Measurements from ENCODE around the gene ATP2B2.

Gene ATP2B2

DNA sequence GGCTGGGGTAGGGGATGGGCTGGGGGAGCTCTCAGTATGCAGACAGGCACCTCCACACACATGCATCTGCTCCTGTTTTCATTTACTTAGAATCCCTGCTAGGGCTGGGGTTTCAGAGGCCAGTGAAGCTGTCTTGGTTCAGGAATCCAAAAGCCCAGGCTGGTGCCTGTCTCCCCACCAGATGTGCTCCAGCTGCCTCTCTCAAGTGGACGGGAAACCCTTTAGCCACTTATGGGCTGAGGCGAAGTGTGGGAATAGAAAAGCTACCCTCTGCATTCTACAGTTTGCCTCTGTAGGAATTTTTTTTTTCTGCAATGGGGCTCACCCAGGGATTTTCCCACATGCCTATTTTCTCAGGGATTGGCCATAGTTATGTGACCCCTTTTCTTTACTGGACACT is 72.5 kb downstream of the ATP2B2 start:
- Histone ChIP-seq H3K27me3 (ENCODE audit: insufficient read depth, insufficient read length) (no peaks in the 10 kb centered on the region), H3K9me3 (ENCODE audit: insufficient read depth, low read length) (no peaks in the 10 kb centered on the region), H3K4me1 (ENCODE audit: insufficient read depth, insufficient read length) (peaks cover 2% of the 10 kb centered on the region), H3K4me3 (ENCODE audit: insufficient read length, low read depth) (no peak overlapping the region), H3K9ac (ENCODE audit: insufficient read length, low read depth) (no peak overlapping the region), H3K36me3 (ENCODE audit: insufficient read depth, insufficient read length, low read length) (no peaks in the 10 kb centered on the region)
- TF ChIP-seq SUZ12 (IDR thresholded peaks at IDR 0.05; ENCODE audit: extremely low read depth, insufficient read depth, insufficient read length) (no peak), ZNF274 (IDR thresholded peaks at IDR 0.05; ENCODE audit: low read depth, low read length) (no peak)
- no peak for DNase-seq (ENCODE audit: low read depth, low spot score)

DNA sequence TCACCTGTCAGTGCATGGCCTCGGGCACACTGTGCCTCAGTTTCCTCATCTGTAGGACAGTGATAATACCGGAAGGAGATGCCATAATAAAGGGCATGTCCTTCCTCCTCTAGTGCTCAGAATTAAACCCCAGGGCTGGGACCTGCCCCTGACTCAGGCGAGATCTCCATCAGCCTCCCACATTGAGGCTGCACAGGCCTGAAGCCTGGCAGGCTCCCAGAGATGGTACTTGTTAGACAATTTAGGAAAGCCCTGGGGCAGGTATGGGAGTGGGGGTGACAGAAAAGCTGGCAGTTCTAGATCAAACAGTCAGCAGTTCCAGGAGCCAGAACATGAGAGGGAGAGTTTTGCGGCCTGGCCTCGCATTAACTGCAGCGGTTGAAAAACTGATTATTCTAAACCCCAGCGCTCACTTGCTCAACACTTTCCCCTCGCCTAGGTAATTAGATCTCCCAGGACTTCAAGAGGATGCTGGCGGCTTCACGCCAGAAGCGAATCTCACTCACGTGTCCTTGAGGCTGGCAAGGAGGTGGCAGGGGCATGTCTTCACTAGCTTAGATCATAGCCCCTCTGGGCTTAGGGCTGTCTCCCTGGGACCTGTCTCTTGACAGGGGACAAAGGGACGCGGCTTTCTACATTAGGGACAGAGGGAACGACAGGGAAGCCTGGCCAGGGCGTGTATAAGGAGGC is 73.1 kb downstream of the ATP2B2 start:
- Histone ChIP-seq H3K4me3 (ENCODE audit: insufficient read length, low read depth) (no peak overlapping the region), H3K36me3 (ENCODE audit: insufficient read depth, insufficient read length, low read length) (no peaks in the 10 kb centered on the region), H3K9me3 (ENCODE audit: insufficient read depth, low read length) (no peaks in the 10 kb centered on the region), H3K9ac (ENCODE audit: insufficient read length, low read depth) (no peak overlapping the region), H3K27me3 (ENCODE audit: insufficient read depth, insufficient read length) (no peaks in the 10 kb centered on the region), H3K4me1 (ENCODE audit: insufficient read depth, insufficient read length) (no peaks in the 10 kb centered on the region)
- DNase-seq (ENCODE audit: low read depth, low spot score) = no peak
- no peak for TF ChIP-seq YY1 (IDR thresholded peaks at IDR 0.05; ENCODE audit: insufficient read depth, insufficient read length)
- TF ChIP-seq SUZ12 (IDR thresholded peaks at IDR 0.05; ENCODE audit: extremely low read depth, insufficient read depth, insufficient read length) = no peak
- no peak for TF ChIP-seq ZNF274 (IDR thresholded peaks at IDR 0.05; ENCODE audit: low read depth, low read length)

DNA sequence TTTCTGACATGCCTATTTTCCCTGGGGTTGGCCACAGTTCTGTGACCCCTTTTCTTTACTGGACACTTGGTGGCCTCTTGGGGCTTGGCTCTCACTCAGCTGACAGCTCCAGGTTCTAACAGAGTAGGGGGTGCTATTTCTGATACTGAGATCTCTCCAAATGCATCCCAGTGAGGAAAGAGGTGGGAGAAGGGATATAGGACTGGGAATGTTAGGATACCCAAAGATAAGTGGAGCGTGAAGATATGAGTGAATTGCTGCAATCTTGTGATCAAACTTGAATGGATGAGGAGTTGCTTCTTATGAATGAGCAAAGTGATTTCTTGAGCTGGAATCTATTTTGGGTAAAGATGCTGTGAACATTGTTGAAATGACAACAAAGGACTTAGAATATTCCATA is 74.6 kb downstream of the ATP2B2 start:
- TF ChIP-seq SUZ12 (IDR thresholded peaks at IDR 0.05; ENCODE audit: extremely low read depth, insufficient read depth, insufficient read length) = no peak
- TF ChIP-seq ZNF274 (IDR thresholded peaks at IDR 0.05; ENCODE audit: low read depth, low read length) = no peak
- TF ChIP-seq YY1 (IDR thresholded peaks at IDR 0.05; ENCODE audit: insufficient read depth, insufficient read length) = no peak
- H3K4me3 ChIP-seq (ENCODE audit: insufficient read length, low read depth) = no peak overlapping the region
- DNase-seq (ENCODE audit: low read depth, low spot score) = no peak
- no peaks in the 10 kb centered on the region for H3K4me1 ChIP-seq (ENCODE audit: insufficient read depth, insufficient read length)
- no peak overlapping the region for H3K9ac ChIP-seq (ENCODE audit: insufficient read length, low read depth)
- H3K9me3 ChIP-seq (ENCODE audit: insufficient read depth, low read length) = no peaks in the 10 kb centered on the region
- H3K27me3 ChIP-seq (ENCODE audit: insufficient read depth, insufficient read length) = no peaks in the 10 kb centered on the region
- no peaks in the 10 kb centered on the region for H3K36me3 ChIP-seq (ENCODE audit: insufficient read depth, insufficient read length, low read length)

GRCh38 chr3:10428406-10429091 is 76.8 kb downstream of the ATP2B2 start:
- no peak for DNase-seq (ENCODE audit: low read depth, low spot score)
- Histone ChIP-seq H3K4me1 (ENCODE audit: insufficient read depth, insufficient read length) (peaks cover 5% of the 10 kb centered on the region), H3K9me3 (ENCODE audit: insufficient read depth, low read length) (no peaks in the 10 kb centered on the region), H3K4me3 (ENCODE audit: insufficient read length, low read depth) (no peak overlapping the region), H3K27me3 (ENCODE audit: insufficient read depth, insufficient read length) (no peaks in the 10 kb centered on the region), H3K9ac (ENCODE audit: insufficient read length, low read depth) (no peak overlapping the region), H3K36me3 (ENCODE audit: insufficient read depth, insufficient read length, low read length) (no peaks in the 10 kb centered on the region)
- TF ChIP-seq YY1 (IDR thresholded peaks at IDR 0.05; ENCODE audit: insufficient read depth, insufficient read length) (no peak), ZNF274 (IDR thresholded peaks at IDR 0.05; ENCODE audit: low read depth, low read length) (no peak), SUZ12 (IDR thresholded peaks at IDR 0.05; ENCODE audit: extremely low read depth, insufficient read depth, insufficient read length) (no peak)

GRCh38 chr3:10426346-10427220 is 78.8 kb downstream of the ATP2B2 start:
- Histone ChIP-seq H3K9ac (ENCODE audit: insufficient read length, low read depth) (no peak overlapping the region), H3K4me3 (ENCODE audit: insufficient read length, low read depth) (no peak overlapping the region), H3K36me3 (ENCODE audit: insufficient read depth, insufficient read length, low read length) (no peaks in the 10 kb centered on the region), H3K4me1 (ENCODE audit: insufficient read depth, insufficient read length) (peaks cover 6% of the 10 kb centered on the region), H3K9me3 (ENCODE audit: insufficient read depth, low read length) (no peaks in the 10 kb centered on the region), H3K27me3 (ENCODE audit: insufficient read depth, insufficient read length) (no peaks in the 10 kb centered on the region)
- no peak for TF ChIP-seq SUZ12 (IDR thresholded peaks at IDR 0.05; ENCODE audit: extremely low read depth, insufficient read depth, insufficient read length)
- TF ChIP-seq ZNF274 (IDR thresholded peaks at IDR 0.05; ENCODE audit: low read depth, low read length) = no peak
- no peak for TF ChIP-seq YY1 (IDR thresholded peaks at IDR 0.05; ENCODE audit: insufficient read depth, insufficient read length)
- DNase-seq (ENCODE audit: low read depth, low spot score) = no peak

DNA sequence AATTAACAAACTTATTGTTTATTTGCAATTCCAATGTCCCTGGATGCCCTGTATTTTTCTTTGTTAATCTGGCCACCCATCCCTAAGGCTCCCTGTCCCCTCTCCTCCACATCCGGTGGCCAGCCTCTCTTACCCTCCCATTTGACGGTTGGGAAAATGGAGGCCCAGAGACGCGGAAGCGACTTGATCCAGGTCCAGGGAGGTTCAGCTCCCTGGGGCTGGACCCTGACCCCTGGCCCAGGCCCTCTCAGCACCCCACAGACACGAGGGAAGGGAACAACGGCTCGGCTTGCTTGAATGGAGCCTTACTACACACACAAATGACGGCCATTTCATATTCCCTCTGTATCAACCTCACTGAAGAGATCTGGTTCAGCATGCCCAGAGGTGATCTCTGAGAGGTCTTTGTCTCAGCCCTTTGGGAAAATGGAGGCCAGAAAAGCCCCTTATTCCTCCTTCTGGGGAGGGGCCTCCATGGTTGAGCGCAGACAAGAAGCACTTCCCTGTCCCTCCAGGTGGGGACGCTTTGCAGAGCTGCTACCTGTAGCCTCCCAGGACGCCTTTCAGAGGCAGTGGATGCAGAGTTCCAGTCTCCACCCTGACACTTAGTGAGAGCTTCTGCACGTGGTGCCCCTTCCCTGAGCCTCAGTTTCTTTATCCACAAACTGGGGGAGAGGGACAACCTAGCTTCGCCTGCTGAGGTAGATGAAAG is 82.1 kb downstream of the ATP2B2 start:
- H3K9me3 ChIP-seq (ENCODE audit: insufficient read depth, low read length) = no peaks in the 10 kb centered on the region
- no peaks in the 10 kb centered on the region for H3K36me3 ChIP-seq (ENCODE audit: insufficient read depth, insufficient read length, low read length)
- no peak for DNase-seq (ENCODE audit: low read depth, low spot score)
- no peak for TF ChIP-seq SUZ12 (IDR thresholded peaks at IDR 0.05; ENCODE audit: extremely low read depth, insufficient read depth, insufficient read length)
- no peak for TF ChIP-seq YY1 (IDR thresholded peaks at IDR 0.05; ENCODE audit: insufficient read depth, insufficient read length)
- no peak for TF ChIP-seq ZNF274 (IDR thresholded peaks at IDR 0.05; ENCODE audit: low read depth, low read length)
- no peak overlapping the region for H3K9ac ChIP-seq (ENCODE audit: insufficient read length, low read depth)
- no peak overlapping the region for H3K4me3 ChIP-seq (ENCODE audit: insufficient read length, low read depth)
- no peaks in the 10 kb centered on the region for H3K27me3 ChIP-seq (ENCODE audit: insufficient read depth, insufficient read length)
- peaks cover 8% of the 10 kb centered on the region for H3K4me1 ChIP-seq (ENCODE audit: insufficient read depth, insufficient read length)
